NB4 (cell line): ENCODE data around the gene ARL2BP.
A peak's percentile ranks its signal among the peaks of the same experiment; 100 is the strongest.

Source experiments
- DNase-seq: peaks from one replicate; pipeline ENCODE4 v3.0.0; 2010; ENCODE audit warnings: low read depth
- H3K4me3 ChIP-seq: one replicate; pipeline ENCODE4 v1.5.1; 2011; ENCODE audit warnings: mild to moderate bottlenecking, low read depth, low read length, moderate library complexity
- CTCF ChIP-seq: IDR thresholded peaks from one replicate; pipeline ENCODE4 v1.5.1; 2012; ENCODE audit warnings: low read depth, low read length
- MYC ChIP-seq: IDR thresholded peaks from 2 replicates; pipeline ENCODE4 v1.6.1; 2011; ENCODE audit warnings: low read depth, low read length
- POLR2A ChIP-seq: IDR thresholded peaks from 2 replicates; pipeline ENCODE4 v1.6.1; 2011; ENCODE audit warnings: mild to moderate bottlenecking; ENCODE audit not compliant: insufficient read length; ENCODE audit errors: extremely low read depth
- TF ChIP-seq, protein P1 (sequence below): IDR thresholded peaks from 2 replicates; pipeline ENCODE4 v1.6.1; 2011; ENCODE audit warnings: low read depth, low read length

The ARL2BP gene

DNA sequence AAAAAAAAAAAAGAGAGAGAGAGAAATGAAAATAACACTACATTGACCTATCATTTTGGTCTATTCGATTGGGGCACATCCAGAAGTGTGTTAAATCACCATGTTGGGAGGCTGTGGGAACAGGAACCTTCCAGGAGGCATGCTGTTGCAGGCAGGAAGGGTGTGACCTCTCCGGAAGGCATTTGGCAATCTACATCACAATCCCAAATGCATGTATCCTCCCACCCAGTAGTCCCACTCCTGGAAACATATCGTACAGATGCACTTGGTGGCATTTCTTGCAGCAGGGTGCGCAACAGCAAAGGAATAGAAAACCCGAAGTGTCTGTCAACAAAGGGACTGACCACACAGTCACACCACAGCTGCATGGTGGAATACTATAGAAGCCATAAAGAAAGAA lies 31.5 kb downstream of the ARL2BP start:
- no peak overlapping the region for H3K4me3 ChIP-seq
- DNase-seq = peak; percentile 47
- TF ChIP-seq, protein P1, sequence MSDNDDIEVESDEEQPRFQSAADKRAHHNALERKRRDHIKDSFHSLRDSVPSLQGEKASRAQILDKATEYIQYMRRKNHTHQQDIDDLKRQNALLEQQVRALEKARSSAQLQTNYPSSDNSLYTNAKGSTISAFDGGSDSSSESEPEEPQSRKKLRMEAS = no peak
- TF ChIP-seq MYC = no peak
- TF ChIP-seq CTCF = no peak
- no peak for TF ChIP-seq POLR2A

DNA sequence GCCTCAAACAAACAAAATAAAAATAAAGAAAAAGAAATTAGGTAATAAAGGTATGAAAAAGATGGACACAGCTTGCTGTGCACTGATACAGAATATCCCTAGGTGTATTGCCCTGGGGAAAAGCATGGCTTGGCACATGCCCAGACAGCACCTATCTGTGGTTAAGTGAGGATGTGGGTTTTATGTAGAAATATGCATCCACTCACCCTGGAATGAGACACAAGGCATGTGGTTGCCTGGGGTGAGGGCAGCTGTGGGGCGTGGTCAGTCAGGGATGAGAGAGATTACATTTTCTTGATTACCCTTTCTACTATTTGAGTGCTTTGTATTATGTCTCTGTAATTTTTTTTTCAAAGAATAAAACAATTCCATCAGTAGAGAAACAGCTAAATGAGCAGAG lies 32.5 kb downstream of the ARL2BP start:
- DNase-seq = peak; percentile 75
- H3K4me3 ChIP-seq = no peak overlapping the region
- peak; percentile 78 for TF ChIP-seq MYC
- TF ChIP-seq, protein P1 = peak; percentile 86
- no peak for TF ChIP-seq CTCF

DNA sequence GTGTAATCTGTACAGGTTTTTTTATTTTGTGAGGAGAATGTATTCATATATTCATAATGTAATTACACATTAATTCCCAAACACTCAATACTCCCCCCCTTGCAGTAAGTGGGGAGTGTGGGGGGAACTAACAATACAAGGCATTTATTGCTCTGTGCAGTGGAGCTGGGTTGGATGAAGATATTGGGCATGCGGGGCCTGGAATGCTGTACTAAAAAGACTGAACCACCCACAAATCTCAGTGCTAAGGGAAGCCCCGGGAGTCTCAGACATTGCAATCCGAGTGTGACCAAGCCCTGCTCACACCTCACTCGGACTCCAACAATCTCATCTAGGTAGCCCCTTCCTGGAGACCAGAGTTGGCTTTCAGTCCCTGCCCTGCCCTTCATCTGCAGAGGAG lies 33.4 kb downstream of the ARL2BP start:
- H3K4me3 ChIP-seq = no peak overlapping the region
- no peak for DNase-seq
- no peak for TF ChIP-seq POLR2A
- no peak for TF ChIP-seq MYC
- no peak for TF ChIP-seq CTCF
- TF ChIP-seq, protein P1 = no peak

DNA sequence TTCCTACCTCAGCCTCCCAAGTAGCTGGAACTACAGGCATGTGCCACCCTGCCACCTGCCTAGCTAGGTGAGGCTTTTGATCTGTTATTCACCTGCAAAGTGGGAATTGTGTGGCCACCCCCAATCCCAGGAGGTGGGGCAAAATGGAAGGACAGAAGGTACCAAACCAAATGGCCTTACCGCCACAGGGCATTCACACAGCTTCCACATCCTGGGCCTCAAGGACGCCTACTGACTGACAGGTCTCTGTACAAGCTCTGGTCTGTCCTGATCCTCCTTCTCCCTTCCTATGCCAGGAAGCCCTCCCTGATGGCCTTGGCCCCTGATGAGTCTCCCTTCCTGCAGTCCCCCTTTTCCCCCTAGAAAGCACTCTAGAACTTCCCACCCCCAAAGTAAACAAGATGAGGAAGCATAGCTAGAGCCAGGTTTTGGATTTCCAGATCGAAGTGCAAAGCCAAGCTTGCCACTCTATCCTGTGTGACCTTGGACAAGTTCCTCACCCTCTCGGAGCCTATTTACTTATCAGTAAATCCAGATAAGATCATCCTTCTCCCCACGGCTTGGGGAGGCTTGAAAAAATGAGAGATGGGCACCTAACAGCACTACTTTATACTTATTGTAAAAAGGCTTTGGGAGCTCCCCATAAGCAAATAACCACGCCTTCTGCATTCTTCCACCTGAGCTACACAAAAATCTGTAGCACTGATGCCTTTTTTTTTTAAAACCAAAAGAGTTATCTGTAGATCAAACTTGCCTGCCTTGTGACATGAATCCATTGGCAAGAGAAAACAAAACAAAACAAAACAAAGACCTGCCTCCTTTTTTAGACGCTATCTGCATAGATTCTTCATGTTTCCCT lies 35.0 kb downstream of the ARL2BP start:
- TF ChIP-seq, protein P1 = no peak
- DNase-seq = no peak
- H3K4me3 ChIP-seq = no peak overlapping the region

- TF ChIP-seq MYC (no peak), CTCF (no peak), POLR2A (no peak)
- TF ChIP-seq, protein P1 = no peak
- no peak for DNase-seq
- no peak overlapping the region for H3K4me3 ChIP-seq
Measured at GRCh38 chr16:57281791-57282190, 36.7 kb downstream of the ARL2BP start.

DNA sequence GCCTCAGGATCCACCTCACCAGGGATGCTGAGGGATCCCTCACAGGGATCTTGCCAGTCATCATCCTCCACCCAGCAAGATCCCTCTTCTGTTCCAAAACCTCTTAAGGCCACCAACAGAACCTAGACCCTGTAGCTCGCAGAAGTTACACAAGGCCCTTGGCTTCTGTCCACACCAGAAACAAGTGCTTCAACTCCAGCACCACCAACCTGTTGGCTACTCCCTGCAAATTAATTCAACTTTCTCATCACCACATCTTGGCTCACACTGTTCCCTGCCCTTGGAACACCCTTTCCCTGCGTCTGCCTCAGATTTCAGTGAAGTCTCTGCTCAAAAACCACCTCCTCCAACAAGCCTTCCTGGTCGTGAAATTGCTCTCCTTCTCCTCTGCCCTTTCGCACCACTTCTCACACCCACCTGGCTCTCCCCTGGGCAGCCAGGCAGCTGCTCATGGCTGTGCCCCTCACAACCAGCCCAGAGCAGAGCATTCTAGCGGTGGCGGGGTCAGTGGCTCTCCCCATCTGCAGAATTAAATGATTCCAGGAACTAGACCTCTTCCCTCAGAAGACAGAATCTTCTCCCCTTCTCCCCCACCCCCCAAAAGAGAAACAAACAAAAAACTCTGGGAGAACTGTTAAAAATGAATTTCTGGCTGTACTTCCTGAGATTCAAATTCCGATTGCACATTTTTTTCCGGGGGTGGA lies 37.6 kb downstream of the ARL2BP start:
- TF ChIP-seq, protein P1 = no peak
- TF ChIP-seq MYC (no peak), CTCF (no peak), POLR2A (no peak)
- H3K4me3 ChIP-seq = no peak overlapping the region
- no peak for DNase-seq
